ENCODE measurements around the gene GMDS. TPM values are rescaled to one million over a fixed set of nuclear protein-coding genes. Genes with fewer than 3 reads are reported as not detected.

Gene GMDS
- total RNA-seq, 1 experiment from 2014 or later: 31.1 TPM

GRCh38 chr6:1896897-1897296 lies 348.5 kb downstream of the GMDS start:
- H3K27me3 Mint-ChIP-seq (ENCODE audit: insufficient read depth, unreplicated experiment): no peaks in the 10 kb centered on the region
- no TSS peak for BruUV-seq (replicated peaks)
- no peak for DNase-seq

GRCh38 chr6:1895721-1896120 lies 349.7 kb downstream of the GMDS start:
- Histone ChIP-seq H3K27me3 (replicated peaks; ENCODE audit: control insufficient read depth, insufficient read depth, low read length) (no peaks in the 10 kb centered on the region), H3K36me3 (ENCODE audit: control insufficient read depth, insufficient read depth, low read length) (no peaks in the 10 kb centered on the region), H3K4me1 (no peaks in the 10 kb centered on the region), H3K9me3 (no peaks in the 10 kb centered on the region), H3K4me3 (ENCODE audit: low read depth, low read length) (no peak overlapping the region)
- no peak for DNase-seq
- H3K27ac Mint-ChIP-seq (ENCODE audit: unreplicated experiment): no peak overlapping the region
- H3K9me3 Mint-ChIP-seq (ENCODE audit: unreplicated experiment): no peaks in the 10 kb centered on the region
- H3K27me3 Mint-ChIP-seq (ENCODE audit: insufficient read depth, unreplicated experiment): no peaks in the 10 kb centered on the region
- H3K4me3 Mint-ChIP-seq (ENCODE audit: unreplicated experiment): no peak overlapping the region
- no peak for TF ChIP-seq CTCF (IDR thresholded peaks at IDR 0.05; ENCODE audit: insufficient read depth in 1 of 2, low read depth in 1 of 2, low read length in 1 of 2, severe bottlenecking in 1 of 2, unreplicated experiment in 1 of 2)
- ChIA-PET POLR2A (no interaction called here), CTCF (no interaction called here)
- H3K36me3 Mint-ChIP-seq (ENCODE audit: insufficient read depth, unreplicated experiment): no peaks in the 10 kb centered on the region
- no TSS peak for BruUV-seq (replicated peaks)
- H3K4me1 Mint-ChIP-seq (ENCODE audit: low read depth, unreplicated experiment): no peaks in the 10 kb centered on the region
- intact Hi-C loops (cut with micrococcal nuclease; ENCODE audit: unreplicated experiment): no loop called here

More at GRCh38 chr6:1896897-1897296, 348.5 kb downstream of the GMDS start:
- Mint-ChIP-seq H3K27ac (ENCODE audit: unreplicated experiment) (no peak overlapping the region), H3K9me3 (ENCODE audit: unreplicated experiment) (no peaks in the 10 kb centered on the region), H3K4me3 (ENCODE audit: unreplicated experiment) (no peak overlapping the region), H3K36me3 (ENCODE audit: insufficient read depth, unreplicated experiment) (no peaks in the 10 kb centered on the region), H3K4me1 (ENCODE audit: low read depth, unreplicated experiment) (no peaks in the 10 kb centered on the region)
- H3K27me3 ChIP-seq (replicated peaks; ENCODE audit: control insufficient read depth, insufficient read depth, low read length): no peaks in the 10 kb centered on the region
- no peak for TF ChIP-seq CTCF (IDR thresholded peaks at IDR 0.05; ENCODE audit: insufficient read depth in 1 of 2, low read depth in 1 of 2, low read length in 1 of 2, severe bottlenecking in 1 of 2, unreplicated experiment in 1 of 2)
- ChIA-PET CTCF (no interaction called here), POLR2A (no interaction called here)
- intact Hi-C loops (cut with micrococcal nuclease; ENCODE audit: unreplicated experiment): no loop called here
- H3K4me3 ChIP-seq (ENCODE audit: low read depth, low read length): no peak overlapping the region
- no peaks in the 10 kb centered on the region for H3K36me3 ChIP-seq (ENCODE audit: control insufficient read depth, insufficient read depth, low read length)
- no peaks in the 10 kb centered on the region for H3K9me3 ChIP-seq
- no peaks in the 10 kb centered on the region for H3K4me1 ChIP-seq

- no TSS peak for BruUV-seq (replicated peaks)
- Mint-ChIP-seq H3K27ac (ENCODE audit: unreplicated experiment) (no peak overlapping the region), H3K36me3 (ENCODE audit: insufficient read depth, unreplicated experiment) (no peaks in the 10 kb centered on the region), H3K4me1 (ENCODE audit: low read depth, unreplicated experiment) (no peaks in the 10 kb centered on the region), H3K4me3 (ENCODE audit: unreplicated experiment) (no peak overlapping the region), H3K9me3 (ENCODE audit: unreplicated experiment) (no peaks in the 10 kb centered on the region), H3K27me3 (ENCODE audit: insufficient read depth, unreplicated experiment) (no peaks in the 10 kb centered on the region)
- no peak for DNase-seq
- intact Hi-C loops (cut with micrococcal nuclease; ENCODE audit: unreplicated experiment): no loop called here
- ChIA-PET CTCF (no interaction called here), POLR2A (no interaction called here)
- no peaks in the 10 kb centered on the region for H3K36me3 ChIP-seq (ENCODE audit: control insufficient read depth, insufficient read depth, low read length)
- H3K4me3 ChIP-seq (ENCODE audit: low read depth, low read length): no peak overlapping the region
- H3K4me1 ChIP-seq: no peaks in the 10 kb centered on the region
- TF ChIP-seq CTCF (IDR thresholded peaks at IDR 0.05; ENCODE audit: insufficient read depth in 1 of 2, low read depth in 1 of 2, low read length in 1 of 2, severe bottlenecking in 1 of 2, unreplicated experiment in 1 of 2): no peak
- no peaks in the 10 kb centered on the region for H3K27me3 ChIP-seq (replicated peaks; ENCODE audit: control insufficient read depth, insufficient read depth, low read length)
- no peaks in the 10 kb centered on the region for H3K9me3 ChIP-seq
Measured at GRCh38 chr6:1894954-1895353, 350.5 kb downstream of the GMDS start.

Measured in Caco-2 (cell line).